Activated naive CD4-positive, alpha-beta T cell treated with Interleukin-2 at 50 U/mL for 16 hours (primary cell): ENCODE measurements around the gene OR7G3.

Source experiments
- DNase-seq: peaks from one replicate; pipeline ENCODE4 v3.0.0-alpha.2; 2020

OR7G3 gene

DNA sequence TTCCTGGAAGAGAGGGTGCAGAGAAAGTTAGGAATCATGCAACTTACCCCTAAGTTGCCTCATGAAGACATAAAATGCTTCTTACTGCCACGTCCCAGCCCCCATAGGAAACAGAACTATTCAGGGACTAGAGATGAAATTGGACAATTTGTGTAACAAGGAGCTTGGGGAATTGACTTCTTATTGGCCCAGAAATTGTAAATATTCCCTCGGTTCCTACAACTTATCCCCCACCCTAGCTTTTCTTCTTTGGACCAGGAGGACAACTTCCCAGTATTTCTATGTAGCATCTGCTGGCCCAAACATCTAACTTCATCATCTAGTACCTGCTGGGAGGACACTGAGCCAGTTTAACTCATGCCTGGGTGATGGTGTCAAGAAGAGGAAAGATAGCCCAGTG, 40.0 kb downstream of the OR7G3 start, which contains the start of gene OR1M1:
TSS of gene OR1M1 (plus strand) at position 301 of the 400 bp plus-strand sequence. CDS start 6,184 bp downstream, outside the sequence.
- no peak for DNase-seq

DNA sequence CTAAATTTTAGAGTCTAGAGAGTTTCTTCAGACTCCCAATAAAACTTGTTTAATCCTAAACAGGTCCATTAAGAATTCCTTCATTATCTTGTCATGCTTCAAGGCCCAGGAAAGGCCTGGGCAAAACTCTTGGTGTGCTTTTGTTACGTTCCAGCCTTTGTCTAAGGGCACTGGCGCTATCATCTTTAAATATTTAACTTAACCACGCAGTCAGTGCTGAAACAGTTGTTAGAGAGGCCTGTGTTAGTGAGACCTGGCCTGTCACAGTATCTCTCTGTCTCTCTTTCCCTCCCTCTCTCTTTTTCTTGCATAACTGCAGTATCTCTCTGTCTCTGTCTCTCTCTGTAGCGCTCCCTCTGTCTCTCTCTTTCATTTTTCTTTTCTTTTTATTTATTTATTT, 48.1 kb downstream of the OR7G3 start:
- DNase-seq, result no peak

DNA sequence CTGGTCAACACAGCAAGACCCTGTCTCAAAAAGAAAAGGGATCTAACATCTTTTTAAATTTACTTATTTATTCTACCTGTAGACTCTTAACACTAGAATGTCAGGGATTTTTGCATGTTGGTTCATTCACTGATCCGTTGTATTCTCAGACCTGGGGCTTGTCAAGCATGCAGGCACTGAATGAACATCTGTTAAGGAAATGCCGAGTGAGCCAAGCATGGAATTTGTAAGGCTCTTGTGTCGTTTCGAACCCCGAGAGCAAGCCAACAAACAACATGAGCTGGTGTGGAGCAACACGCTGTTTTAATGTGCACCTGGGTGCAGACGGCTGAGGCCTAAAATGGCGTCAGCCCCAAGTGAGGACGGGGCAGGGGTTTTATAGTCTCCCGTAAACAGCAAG, 49.8 kb downstream of the OR7G3 start:
- DNase-seq, result no peak
